GM18909 (cell line): ENCODE data around the gene RAB5A.
"Not testable (repeated sequence)": the region's sequence is repeated elsewhere in the genome, so short reads cannot be mapped to it uniquely, and the experiment has no call there.

Source experiments
- ATAC-seq: cut with Tn5 transposase; IDR thresholded peaks from one replicate; pipeline ENCODE4 v1.9.1; 2021; ENCODE audit warnings: mild to moderate bottlenecking; ENCODE audit not compliant: unreplicated experiment, poor library complexity

RAB5A gene

DNA sequence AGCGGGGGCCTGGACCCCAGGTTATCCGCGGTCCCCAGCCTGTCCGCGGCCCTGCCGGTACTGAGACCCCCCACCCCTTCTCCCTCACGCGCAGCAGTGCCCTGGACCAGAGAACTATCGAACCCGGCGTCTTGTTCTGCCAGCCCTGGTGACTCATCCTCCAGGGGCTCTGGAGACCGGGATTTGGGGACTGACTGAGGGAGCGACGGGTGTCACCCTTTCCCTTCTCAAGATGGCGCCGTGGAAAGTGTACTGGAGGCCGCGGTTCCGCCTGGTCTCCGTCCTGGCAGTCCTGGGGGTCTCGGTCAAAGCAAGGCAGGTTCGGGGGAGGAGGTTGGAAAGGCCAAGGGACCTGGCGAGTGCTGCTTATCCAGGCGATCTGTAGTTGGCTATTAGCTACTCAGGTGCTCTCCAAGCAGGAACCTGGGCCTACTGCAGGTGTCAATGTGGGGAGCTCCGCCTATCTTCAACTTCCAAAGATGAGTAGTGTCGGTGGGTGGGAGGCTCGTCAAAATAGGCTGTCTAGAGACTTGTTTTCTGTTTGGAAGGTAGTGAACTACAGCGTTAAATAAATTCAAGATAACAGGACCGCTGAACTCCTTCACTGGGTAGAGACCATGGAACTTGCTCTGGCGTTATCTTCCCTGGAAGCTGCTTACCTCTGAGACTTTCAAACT lies 790 bp downstream of the RAB5A start:
- ATAC-seq: peak; percentile 17

DNA sequence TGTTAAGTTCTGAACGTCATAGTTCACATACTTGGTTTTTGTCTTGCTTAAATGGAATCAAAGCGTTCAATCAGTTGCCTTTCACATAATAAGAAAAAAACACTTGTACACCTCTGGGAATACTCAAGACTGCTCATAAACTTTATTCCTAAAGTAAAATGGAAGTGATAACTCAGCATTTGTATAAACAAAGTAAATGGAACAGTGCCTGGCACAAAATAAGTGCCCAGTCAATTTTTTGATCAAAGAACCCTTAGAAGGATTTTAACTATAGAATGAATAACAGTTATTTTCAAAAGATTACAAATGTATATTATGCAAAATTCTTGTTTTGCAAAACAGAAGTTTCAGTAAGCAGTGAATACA lies 1.3 kb downstream of the RAB5A start:
- no peak for ATAC-seq

DNA sequence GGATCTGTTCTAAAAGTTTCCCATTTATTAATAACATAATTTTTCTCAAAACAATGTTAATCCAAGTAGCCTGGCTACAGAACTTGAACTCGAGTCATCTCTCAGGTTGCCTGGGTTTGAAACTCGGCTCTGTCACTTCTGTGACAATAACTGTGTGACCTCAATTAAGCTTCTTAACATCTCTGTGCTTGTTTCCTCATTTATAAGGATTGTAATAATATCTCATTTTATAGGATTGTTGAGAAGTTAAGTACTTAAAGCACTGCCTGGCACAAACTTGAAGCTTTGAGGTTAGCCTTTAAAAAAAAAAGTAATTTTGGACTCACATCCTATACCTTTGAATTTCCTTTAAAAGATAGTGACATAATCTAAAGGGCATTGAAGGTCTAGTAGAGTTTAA lies 3.4 kb downstream of the RAB5A start:
- no peak for ATAC-seq

DNA sequence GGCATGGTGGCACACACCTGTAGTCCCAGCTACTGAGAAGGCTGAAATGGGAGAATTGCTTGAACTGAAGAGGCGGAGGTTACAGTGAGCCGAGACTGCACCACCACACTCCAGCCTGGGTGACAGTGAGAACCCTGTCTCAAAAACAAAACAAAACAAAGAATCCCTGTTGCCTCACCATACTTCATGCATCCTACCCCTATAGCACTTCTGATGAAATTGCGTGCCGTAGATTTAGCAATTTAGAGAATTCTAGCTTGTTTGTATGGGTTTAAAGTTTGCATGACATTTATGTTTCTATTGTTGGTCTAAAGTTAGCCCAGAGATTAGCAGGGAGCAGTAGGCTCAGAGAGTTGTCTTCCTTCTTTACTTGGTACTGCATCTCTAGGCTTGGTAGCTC lies 7.8 kb downstream of the RAB5A start:
- no peak for ATAC-seq

DNA sequence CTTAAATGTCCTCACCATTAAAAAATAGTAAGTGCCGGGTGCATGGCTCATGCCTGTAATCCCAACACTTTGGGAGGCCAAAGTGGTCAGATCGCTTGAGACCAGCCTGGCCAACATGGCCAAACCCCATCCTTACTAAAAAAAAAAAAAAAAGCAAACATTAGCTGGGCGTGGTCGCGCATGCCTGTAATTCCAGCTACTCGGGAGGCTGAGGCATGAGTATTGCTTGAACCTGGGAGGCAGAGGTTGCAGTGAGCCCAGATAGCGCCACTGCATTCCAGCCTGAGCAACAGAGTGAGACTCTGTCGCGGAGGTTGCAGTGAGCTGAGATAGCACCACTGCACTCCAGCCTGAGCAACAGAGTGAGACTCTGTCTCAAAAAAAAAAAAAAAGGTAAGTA lies 10.5 kb downstream of the RAB5A start:
- not testable (repeated sequence) for ATAC-seq

DNA sequence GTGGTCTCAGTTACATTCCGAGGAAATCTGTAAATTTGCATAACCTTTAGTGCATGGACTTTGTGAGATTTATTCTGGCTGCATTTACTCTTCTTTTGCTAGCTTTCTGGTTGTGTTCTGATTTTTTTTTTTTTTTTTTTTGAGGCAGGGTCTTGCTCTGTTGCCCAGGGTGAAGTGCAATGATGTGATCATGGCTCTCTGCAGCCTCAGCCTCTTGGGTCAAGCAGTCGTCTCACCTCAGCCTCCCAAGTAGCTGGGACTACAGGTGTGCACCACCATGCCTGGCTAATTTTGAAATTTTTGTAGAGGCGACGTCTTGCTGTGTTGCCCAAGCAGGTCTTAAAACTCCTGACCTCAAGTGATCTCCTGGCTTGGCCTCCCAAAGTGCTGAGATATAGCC lies 12.6 kb downstream of the RAB5A start:
- ATAC-seq: no peak

DNA sequence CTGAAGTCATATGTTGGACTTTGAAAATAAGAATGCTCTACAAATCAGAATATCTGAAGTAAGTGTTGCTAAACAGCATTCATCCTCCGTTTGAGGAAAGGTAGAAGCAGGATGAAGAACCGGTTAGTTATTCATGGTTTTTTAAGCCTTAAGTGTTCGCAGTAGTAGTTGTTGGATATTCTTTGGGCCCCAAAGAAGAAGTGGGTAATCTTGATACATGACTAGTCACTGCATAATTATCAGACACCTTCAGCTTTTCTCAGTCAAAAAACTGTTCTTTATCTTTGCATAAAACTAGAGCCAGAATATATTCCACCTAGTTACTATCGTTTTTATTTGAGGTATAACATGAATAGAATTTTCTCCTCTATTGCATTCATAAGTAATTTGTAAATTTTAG lies 13.8 kb downstream of the RAB5A start:
- ATAC-seq: no peak

DNA sequence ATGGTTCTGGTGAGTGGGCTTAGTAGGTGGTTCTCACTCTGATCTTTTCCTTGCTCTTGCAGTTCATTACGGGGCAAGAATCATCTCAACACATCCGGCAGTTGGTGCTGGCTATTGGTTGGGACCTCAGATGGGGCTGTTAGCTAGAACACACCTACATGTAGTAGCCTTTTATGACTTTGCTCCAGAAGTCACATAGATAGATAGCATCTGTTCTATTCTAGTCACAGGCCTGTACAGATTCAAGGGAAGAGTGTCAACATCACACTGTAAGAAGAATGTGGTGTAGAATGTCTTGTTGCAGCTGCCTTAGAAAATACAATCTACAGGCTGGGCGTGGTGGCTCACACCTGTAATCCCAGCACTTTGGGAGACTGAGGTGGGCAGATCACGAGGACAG lies 15.1 kb downstream of the RAB5A start:
- ATAC-seq: no peak

DNA sequence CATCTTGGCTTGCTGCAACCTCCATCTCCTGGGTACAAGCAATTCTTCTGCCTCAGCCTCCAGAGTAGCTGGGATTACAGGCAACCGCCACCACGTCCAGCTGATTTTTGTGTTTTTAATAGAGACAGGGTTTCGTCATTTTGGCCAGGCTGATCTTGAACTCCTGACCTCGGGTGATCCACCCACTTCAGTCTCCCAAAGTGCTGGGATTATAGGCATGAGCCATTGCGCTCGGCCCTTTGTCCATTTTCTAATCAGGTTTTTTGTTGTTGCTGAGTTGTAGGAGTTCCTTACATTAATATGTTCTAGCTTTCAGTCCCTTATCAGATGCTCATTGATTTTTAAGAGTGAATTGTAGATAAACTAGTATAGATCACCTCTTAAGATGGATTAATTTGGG lies 20.3 kb downstream of the RAB5A start:
- no peak for ATAC-seq

DNA sequence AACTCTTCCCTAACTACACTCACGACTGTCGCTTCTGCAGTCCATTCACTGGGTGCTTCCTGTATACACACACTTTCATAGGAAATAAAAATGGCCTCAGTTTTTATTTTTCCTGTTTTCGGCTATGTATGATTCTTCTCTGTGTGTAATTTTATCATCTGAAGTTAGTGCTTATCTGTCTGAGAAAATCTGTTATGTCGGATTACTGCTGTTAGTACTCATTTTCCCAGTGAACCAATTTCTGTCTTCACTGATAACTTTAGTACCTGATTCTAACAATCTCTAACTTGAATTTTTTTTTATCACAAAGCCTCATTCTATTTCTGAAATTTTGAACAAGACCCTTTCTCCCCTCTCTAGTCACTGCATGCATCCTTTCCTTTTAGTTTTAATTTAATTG lies 20.9 kb downstream of the RAB5A start:
- no peak for ATAC-seq

DNA sequence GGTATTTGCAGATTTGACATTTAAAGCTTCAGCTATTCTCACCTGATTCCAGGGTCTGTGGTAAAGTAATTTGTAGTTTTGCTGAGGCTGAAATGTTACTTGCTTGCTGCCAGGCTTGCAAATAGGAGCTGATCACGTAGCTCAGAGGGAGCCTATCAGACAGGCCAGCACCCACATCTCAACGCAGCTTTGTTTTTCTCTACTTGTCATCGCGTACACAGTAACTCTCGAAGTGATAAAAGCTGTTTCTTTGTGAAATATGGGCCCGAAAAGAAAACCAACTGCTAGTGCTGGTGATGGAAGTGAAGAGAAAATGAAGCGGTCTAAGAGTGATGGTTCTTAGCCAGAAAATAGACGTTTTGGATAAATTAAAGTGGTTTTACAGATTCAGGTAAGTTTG lies 23.4 kb downstream of the RAB5A start:
- ATAC-seq: no peak

DNA sequence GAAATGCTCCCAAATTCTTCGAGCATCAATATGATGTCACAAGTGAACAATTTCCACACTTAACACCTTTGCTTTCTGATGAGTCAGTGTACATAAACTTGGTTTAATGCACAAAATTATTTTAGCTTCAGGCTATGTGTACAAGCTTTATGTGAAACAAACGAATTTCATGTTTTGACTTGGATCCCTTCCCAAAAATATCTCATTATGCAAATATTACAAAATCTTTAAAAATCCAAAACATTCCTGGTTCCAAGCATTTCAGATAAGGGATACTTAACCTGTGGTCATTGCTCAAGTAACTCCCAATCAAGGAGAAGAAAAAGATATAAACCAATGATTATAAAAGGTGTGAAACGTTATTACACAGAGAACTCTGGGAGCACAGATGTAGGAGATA lies 25.2 kb downstream of the RAB5A start:
- ATAC-seq: no peak

DNA sequence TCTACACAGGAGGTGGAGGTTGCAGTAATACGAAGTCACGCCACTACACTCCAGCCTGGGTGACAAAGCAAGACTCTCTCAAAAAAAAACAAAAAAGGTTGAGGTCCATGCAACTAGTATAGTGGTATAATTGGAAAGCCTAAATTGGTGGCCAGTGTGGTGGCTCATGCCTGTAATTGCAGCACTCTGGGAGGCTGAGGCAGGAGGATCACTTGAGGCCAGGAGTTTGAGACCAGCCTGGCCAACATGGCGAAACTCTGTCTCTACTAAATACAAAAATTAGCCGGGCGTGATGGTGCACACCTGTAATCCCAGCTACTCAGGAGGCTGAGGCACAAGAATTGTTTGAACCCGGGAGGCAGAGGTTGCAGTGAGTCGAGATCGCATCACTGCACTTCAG lies 42.0 kb downstream of the RAB5A start:
- not testable (repeated sequence) for ATAC-seq

DNA sequence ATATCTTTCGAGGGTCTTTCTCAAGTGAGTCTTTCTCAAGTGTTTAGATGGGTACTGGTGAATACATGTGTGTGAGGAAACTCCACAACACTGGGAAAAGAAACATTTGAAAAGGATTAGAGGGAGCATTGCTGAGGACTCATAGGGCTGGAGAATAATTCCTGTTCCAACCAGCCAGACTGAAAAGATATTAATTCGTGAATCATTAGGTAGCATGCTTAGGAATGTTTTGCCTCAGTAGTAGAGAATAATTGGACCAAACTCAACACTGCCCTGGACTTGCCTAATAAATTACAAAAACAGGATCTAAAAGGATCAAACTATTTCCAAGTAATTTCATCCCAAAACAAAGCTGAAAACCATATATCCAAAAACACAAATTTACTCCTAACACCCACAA lies 47.9 kb downstream of the RAB5A start:
- no peak for ATAC-seq

DNA sequence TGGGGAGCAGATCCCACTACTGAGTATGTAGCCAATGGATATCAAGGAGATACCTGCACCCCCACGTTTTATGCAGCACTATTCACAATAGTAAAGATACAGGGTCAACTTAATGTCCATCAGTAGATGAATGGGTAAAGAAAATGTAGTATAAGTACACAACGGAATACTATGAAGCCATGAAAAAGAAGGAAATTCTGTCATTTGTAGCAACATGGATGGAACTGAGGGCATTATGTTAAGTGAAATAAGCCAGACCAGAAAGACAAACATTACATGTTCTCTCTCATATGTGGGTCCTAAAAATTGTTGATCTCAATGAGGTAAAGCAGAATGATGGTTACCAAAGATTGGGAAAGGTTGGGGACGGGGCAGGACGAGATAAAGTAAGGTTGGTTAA lies 50.6 kb downstream of the RAB5A start:
- no peak for ATAC-seq

DNA sequence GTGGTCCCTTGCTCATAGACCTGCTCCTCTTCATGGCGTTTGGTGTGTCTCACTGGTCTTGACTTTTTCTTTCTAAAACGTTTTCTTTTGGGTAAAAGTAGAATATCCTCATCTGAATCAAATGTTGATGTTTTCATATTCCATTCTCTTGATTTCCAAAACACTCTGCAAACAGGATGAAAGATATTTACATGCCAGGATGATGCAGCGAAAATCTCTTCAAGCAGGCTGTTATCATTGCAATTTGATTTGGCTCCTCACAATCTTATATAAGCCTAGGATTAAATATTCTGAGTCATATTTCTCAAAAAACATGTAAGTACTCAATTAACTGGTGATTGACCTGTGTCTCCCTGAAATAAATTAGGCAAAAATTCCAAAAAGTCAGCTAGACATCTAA lies 55.0 kb downstream of the RAB5A start:
- no peak for ATAC-seq

DNA sequence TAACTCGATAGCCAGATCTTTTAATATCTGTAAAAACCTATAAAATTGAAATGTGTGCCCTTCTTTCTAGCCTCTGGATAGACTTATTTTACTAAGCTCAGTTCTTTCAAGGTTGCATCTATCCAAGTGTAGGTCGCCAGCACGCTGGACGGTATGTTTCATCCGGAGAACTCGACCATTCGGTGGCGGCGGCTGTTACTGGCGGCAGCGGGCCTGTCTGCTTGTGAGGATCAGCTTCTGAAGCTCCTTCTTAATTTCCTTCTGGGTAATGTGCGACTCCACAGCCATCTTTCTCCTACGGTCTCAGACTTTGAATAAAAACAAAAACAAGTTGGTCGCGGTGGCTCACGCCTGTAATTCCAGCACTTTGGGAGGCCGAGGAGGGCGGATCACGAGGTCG lies 61.1 kb downstream of the RAB5A start:
- no peak for ATAC-seq

DNA sequence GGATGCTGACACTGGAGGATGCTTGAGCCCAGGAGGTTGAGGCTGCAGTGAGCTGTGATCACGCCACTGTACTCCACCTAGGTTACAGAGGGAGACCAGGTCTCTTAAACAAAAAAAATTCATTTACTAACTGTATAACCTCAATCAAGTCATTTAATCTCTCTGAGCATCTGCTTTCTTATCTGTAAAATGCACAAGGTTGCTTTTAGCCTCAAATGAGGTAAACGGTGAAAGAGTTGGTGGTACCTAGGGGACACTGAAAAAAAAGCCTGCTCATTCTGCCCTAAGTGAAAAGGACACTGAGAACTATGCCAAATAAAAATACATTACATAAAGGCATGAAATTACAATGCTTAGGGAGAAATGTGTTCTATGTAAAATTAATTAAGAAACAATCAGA lies 61.7 kb downstream of the RAB5A start:
- no peak for ATAC-seq

DNA sequence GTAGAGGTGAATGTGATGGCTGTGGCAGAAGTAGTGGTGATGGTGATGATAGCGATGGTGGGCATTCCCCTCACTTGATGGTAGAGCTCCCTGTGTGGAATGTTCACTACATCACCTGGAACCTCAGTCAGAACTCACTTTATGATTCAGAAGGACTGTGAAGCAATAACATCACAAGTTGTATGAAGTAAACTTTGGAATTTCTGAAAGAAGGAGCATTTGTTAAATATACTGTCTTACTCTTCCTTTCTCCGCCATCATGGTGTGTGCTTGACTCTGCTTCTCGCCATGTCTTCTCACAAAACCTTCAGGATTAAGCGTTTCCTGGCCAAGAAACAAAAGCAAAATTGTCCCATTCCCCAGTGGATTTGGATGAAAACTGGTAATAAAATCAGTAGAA lies 65.3 kb downstream of the RAB5A start, which contains the start of gene PP2D1:
TSS of gene PP2D1 (minus strand) at position 101 of the 400 bp plus-strand sequence. CDS start 192 bp downstream, outside the sequence.
- no peak for ATAC-seq

DNA sequence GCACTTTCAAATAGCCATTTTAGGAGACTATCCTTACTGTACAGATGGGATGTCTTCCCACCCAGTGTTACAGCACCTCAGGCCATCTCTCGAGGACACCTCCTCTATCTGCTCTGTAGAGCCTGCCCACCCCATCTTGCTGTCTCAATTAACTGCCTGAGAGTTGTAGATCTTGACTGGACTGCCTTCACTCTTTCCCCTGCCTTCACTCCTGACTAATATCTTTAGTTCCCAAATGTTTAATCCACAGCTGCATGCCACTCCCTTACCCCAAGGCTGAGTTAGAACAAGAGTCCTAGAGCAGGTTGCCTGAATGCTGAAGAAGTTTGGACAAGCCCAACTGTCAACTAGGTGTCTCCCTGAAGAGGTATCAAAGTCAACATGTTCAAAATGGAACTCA lies 66.5 kb downstream of the RAB5A start:
- ATAC-seq: no peak

DNA sequence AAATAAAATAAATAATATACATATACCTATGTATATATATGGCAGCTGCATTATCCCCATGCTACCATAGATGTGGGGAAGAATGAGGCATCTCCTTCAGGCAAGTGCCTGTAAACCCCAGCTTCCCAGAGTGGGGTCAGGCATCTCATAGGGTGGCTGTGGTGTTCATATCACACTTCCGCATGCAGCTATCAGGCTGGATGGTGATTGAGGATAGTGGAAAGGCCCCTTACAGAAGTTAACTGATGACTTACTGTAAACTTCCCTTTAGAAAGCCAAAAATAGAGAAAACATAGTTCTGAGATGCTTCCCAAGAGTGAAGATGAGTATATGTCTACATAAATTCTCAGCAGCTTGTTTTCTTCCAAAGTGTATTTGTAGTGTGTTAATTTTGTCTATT lies 68.6 kb downstream of the RAB5A start:
- no peak for ATAC-seq

DNA sequence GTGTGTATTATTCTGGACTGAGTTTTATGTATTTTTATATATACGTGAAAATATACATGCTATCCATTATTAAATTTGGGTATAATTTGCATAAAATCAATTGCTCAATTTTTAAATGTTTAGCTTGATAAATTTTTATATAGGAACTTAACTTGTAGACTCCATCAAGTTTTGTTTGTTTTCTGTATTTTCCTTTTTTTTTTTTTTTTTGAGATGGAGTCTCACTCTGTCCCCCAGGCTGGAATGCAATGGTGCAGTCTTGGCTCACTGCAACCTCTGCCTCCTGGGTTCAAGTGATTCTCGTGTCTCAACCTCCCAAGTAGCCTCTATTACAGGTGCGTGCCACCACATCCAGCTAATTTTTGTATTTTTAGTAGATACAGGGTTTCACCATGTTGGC lies 69.2 kb downstream of the RAB5A start:
- not testable (repeated sequence) for ATAC-seq
